Stimulated activated effector memory CD8-positive, alpha-beta T cell treated with anti-CD3 and anti-CD28 coated beads, Interleukin-12 subunit alpha, Interleukin-12 subunit beta, amount 100 ng/mL, for 72 hours (primary cell): Measurements from ENCODE around the gene CYP39A1.
"Not testable (repeated sequence)": the region's sequence is repeated elsewhere in the genome, so short reads cannot be mapped to it uniquely, and the experiment has no call there.

ENCODE experiments used
- ATAC-seq: fragments of 150-1000 bp; cut with Tn5 transposase; 2 replicates; pipeline ENCODE4 v1.10.0; 2021
- DNase-seq, 2 donors: peaks; one replicate each; pipeline ENCODE4 v3.0.0; 2021 to 2022; ENCODE audit warnings: low spot score in 2 of 2
- H3K27ac Mint-ChIP-seq: one replicate; pipeline ENCODE4 v1.8.0; 2022; ENCODE audit warnings: mild to moderate bottlenecking, mixed read lengths
- H3K36me3 Mint-ChIP-seq: one replicate; pipeline ENCODE4 v1.8.0; 2022; ENCODE audit warnings: mild to moderate bottlenecking, mixed read lengths
- H3K4me1 Mint-ChIP-seq: one replicate; pipeline ENCODE4 v1.8.0; 2022; ENCODE audit warnings: mixed read lengths
- H3K4me3 Mint-ChIP-seq: one replicate; pipeline ENCODE4 v1.8.0; 2022; ENCODE audit warnings: mild to moderate bottlenecking, mixed read lengths
- H3K9me3 Mint-ChIP-seq: one replicate; pipeline ENCODE4 v1.8.0; 2022; ENCODE audit warnings: mixed read lengths

Gene CYP39A1

DNA sequence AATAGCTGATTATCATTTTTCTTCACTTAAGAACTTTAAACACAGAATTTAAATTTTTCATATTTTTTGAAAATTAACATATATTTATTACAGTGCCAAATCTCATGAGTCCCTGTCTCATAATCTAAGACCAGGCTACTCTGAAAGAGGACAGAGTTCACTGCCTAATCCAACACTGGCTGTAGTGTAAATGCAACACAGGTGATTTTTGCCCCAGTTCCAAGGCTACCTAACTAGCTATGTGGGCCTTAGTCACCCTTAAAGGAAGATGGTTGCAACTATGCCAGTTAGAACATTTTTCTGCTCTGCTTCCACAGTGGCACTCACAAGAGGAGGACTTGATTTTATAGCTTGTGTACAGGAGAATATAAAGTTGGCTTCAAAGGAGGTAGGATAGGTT, 5.0 kb upstream of the CYP39A1 start:
- no peaks in the 10 kb centered on the region for H3K36me3 Mint-ChIP-seq
- no peak overlapping the region for H3K4me3 Mint-ChIP-seq
- ATAC-seq, result no peak
- DNase-seq, result no peak
- H3K9me3 Mint-ChIP-seq, result no peaks in the 10 kb centered on the region
- no peak overlapping the region for H3K27ac Mint-ChIP-seq
- H3K4me1 Mint-ChIP-seq, result peaks cover 10% of the 10 kb centered on the region

DNA sequence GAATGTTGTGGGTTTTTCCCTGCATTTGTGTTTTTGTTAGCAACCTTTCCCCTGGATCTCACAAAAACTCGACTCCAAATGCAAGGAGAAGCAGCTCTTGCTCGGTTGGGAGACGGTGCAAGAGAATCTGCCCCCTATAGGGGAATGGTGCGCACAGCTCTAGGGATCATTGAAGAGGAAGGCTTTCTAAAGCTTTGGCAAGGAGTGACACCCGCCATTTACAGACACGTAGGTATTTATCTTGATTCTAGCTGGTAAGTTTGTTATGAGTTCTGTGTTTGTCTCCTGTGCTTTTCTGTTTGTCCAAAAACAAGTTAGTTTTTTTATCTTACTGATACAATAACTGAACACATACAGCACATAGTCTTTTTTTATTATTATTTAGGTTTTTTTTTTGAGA, 3.2 kb upstream of the CYP39A1 start:
- ATAC-seq (no peak), DNase-seq (no peak)
- Mint-ChIP-seq H3K36me3 (no peaks in the 10 kb centered on the region), H3K9me3 (no peaks in the 10 kb centered on the region), H3K27ac (no peak overlapping the region), H3K4me3 (no peak overlapping the region), H3K4me1 (peaks cover 16% of the 10 kb centered on the region)

DNA sequence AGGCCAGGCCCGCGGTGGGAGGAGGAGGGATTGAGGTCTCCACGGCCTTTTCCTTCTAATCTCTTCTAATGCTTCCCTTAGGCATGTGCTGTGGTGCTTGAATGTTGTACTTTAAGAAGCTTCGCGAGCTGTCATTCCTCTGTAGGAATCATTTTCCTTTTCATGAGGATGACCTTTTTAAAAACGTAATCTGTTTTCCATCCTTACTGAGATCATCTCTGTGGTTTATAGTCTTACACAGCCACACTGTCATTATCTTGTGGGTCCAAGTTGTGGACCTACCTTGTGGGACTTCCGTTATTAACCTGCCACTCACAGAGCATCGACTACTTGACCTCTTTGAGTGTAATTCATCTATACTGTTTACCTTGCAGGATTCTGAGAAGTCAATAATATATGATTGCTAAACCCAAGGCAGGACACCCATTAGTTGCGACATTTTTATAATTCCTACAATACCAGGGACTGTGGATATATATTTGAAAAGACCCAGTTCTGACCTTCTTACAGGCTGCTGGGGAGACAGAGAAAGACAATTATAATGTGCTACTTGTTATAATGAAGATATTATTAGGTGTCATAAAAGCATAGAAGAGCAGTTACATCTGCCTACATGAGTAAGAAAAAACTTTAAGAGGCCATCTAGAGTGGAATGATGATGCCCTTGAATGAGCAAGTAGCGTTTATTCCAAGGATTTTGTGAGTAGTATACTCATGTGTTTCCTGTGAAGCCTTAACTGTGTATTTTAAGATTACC, 999 bp upstream of the CYP39A1 start:
- Mint-ChIP-seq H3K4me3 (peak overlapping the region; percentile 79), H3K36me3 (no peaks in the 10 kb centered on the region), H3K4me1 (peaks cover 16% of the 10 kb centered on the region), H3K9me3 (no peaks in the 10 kb centered on the region), H3K27ac (no peak overlapping the region)
- ATAC-seq (no peak), DNase-seq (no peak)

DNA sequence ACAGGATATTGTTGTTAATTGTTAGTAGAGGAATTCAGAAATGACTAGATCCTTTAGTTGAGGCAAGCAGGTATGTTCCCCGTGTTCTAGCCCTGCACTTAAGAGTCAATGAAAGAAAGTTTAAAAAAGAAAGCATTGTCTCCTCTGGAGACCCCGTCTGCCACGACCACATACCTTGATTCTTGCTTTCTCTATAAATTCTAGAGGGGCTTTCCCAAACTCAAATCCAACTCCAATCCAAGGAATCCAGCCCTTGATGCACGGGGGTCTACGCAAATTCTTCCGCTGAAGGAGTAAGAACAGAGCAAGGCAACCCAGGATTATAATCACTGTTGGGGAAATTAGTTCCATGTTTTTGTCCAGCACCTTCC, 401 bp downstream of the CYP39A1 start:
- H3K36me3 Mint-ChIP-seq, result no peaks in the 10 kb centered on the region
- H3K9me3 Mint-ChIP-seq, result no peaks in the 10 kb centered on the region
- H3K27ac Mint-ChIP-seq, result peak overlapping the region; percentile 53
- H3K4me1 Mint-ChIP-seq, result peaks cover 16% of the 10 kb centered on the region
- ATAC-seq (no peak), DNase-seq (no peak)
- peak overlapping the region; percentile 79 for H3K4me3 Mint-ChIP-seq

DNA sequence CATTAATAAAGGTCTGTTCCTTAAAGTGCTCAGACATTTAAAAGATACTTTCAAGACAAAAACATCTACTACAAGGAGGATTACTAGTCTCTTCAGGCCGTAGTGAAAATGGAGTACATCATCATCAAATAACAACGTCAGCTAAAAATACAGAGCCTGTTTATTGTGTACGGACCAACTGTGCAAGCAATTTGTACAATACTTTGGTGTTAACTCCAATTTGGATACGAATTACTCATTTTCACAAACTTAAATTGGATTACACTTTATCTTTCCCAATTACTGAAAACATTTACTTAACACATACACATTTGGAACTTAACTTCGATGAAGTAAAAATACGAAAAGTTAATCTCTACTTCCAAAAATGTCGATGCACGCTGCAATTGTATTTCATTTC, 802 bp downstream of the CYP39A1 start:
- Mint-ChIP-seq H3K27ac (no peak overlapping the region), H3K9me3 (no peaks in the 10 kb centered on the region), H3K4me3 (peak overlapping the region; percentile 79), H3K36me3 (no peaks in the 10 kb centered on the region), H3K4me1 (peaks cover 16% of the 10 kb centered on the region)
- DNase-seq, result no peak
- ATAC-seq, result no peak

DNA sequence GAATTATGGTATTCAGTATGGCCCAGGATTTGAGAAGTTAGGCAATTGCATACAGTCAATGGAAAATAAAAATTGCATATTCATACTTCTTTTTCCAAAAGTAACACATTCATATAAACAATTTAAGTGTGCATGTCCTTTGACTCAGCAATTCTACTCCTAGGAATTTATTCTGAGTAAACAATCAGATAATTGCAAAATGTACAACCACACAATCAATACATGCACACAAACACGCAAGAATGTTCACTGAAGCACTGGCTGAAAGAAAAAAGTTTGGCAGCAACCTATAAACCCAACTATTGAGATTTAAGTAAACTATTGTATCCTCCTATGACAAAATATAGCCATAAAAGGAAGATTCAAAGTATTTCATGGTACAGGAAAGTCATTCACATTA, 1.6 kb downstream of the CYP39A1 start:
- Mint-ChIP-seq H3K4me3 (no peak overlapping the region), H3K36me3 (no peaks in the 10 kb centered on the region), H3K9me3 (no peaks in the 10 kb centered on the region), H3K27ac (no peak overlapping the region), H3K4me1 (peaks cover 16% of the 10 kb centered on the region)
- DNase-seq, result no peak
- ATAC-seq, result no peak

DNA sequence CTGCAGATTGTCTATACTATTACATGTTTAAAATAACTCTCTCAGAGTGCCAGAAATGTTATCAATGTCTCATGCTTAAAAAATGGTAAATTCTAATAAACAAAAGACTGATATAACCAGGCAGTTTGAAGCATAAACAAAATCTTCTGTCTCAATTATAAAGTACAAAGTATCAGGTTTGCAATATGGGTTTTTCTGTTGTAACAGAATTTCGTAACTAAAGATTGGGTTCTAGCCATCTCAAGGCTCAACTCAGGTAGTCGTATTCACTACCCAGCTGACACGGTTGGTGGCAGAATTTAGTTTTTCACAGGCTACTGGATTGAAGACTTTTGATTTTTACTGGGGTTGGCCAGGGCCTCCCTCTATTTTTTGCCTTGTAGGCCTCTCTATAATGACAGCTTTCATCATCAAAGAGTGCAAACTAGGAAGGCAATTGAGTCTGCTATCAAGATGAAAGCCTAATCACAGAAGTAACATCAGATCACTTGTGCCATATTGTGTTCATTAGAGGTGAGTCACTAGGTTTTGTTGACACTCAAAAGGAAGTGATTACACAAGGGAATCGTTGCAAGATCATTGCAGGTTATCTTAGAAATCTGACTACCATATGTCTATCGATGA, 3.6 kb downstream of the CYP39A1 start:
- peaks cover 16% of the 10 kb centered on the region for H3K4me1 Mint-ChIP-seq
- no peaks in the 10 kb centered on the region for H3K36me3 Mint-ChIP-seq
- no peak for ATAC-seq
- H3K9me3 Mint-ChIP-seq, result no peaks in the 10 kb centered on the region
- no peak for DNase-seq
- no peak overlapping the region for H3K4me3 Mint-ChIP-seq
- no peak overlapping the region for H3K27ac Mint-ChIP-seq

DNA sequence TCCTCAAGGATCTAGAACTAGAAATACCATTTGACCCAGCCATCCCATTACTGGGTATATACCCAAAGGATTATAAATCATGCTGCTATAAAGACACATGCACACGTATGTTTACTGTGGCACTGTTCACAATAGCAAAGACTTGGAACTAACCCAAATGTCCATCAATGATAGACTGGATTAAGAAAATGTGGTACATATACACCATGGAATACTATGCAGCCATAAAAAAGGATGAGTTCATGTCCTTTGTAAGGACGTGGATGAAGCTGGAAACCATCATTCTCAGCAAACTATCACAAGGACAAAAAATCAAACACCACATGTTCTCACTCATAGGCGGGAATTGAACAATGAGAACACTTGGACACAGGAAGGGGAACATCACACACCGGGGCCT, 4.5 kb downstream of the CYP39A1 start:
- not testable (repeated sequence) for H3K27ac Mint-ChIP-seq

DNA sequence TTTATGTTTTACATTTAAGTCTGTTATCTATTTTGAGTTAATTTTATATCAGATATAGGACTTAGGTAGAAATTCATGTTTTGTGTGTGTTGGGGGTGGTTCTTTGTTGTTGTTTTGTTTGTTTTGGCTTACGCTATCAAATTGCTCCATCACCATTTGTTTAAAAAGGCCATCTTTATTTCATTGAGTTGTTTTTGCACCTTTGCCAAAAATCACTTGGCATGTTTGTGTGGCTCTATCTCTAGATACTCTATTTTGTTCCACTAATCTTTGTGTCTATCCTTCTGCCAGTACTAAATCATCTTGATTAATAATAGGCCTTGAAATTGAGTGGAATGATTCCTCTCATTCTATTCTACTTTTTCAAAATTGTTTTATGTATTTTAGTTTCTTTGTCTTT, 7.4 kb downstream of the CYP39A1 start:
- no peak overlapping the region for H3K4me3 Mint-ChIP-seq

More for the DNA sequence above, 4.5 kb downstream of the CYP39A1 start:
- H3K4me3 Mint-ChIP-seq, ATAC-seq, H3K9me3 Mint-ChIP-seq, DNase-seq, H3K36me3 Mint-ChIP-seq: not testable (repeated sequence)
- H3K4me1 Mint-ChIP-seq, result peaks cover 11% of the 10 kb centered on the region

DNA sequence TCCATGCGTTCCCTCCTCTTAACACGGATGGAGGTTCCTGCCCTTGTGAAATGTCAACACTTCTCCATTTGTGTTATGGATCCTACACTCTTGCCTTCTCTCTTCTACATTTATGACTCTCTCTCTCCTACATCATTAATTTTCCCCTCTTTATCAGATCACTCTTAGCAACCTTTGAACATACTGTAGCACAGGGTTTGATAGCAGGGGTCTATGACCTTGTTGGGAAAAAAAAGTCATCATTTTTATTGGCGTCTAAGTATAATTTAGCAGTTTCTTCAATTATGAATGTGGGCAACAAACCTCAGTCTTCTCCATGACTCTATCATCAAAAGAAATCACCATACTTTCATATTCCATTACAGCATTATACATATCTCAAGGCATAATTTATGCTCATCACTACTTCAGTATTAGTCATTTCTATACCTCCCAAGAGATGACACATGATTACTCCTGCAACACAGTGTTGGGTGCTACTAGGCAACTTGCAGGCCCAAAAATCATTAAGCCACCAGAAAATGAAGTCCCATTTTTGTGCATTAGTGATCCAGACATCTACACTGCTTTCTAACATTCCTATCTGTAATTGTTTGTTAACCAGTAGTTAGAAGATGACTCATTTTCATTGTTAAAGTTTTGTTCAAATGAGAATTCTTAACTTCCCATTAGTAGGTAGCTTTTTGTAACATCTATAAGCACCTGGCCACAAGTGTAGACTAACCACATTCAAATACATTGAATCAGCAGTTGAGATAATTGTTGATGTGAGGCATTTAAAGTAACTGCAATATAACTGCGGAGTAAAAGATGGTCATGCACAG, 9.5 kb downstream of the CYP39A1 start:
- Mint-ChIP-seq H3K36me3 (no peaks in the 10 kb centered on the region), H3K9me3 (no peaks in the 10 kb centered on the region), H3K4me1 (peaks cover 6% of the 10 kb centered on the region), H3K4me3 (no peak overlapping the region), H3K27ac (no peak overlapping the region)
- peak; percentile 99 for ATAC-seq
- no peak for DNase-seq

More for the DNA sequence above, 7.4 kb downstream of the CYP39A1 start:
- Mint-ChIP-seq H3K4me1 (peaks cover 6% of the 10 kb centered on the region), H3K9me3 (no peaks in the 10 kb centered on the region), H3K36me3 (no peaks in the 10 kb centered on the region), H3K27ac (no peak overlapping the region)
- ATAC-seq (no peak), DNase-seq (no peak)

DNA sequence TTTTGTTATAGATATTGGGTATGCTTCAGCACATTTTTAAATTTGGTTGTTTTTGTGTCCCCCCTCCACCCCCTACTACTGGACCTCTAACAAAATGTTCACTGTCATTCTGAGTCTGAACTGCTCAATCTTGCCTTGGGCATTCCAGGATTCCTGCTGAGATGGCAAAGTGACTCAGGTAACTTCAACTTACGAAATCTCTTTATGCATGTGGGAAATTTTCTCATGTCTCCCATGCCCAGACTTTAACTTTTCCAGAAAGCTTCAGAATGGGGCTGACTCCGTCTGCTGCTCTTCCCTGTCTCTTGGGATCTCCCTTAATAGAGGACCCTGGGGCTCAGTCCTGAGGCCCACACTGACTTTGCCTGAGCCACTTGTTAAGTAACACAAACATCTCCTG, 14.0 kb downstream of the CYP39A1 start:
- H3K27ac Mint-ChIP-seq, result no peak overlapping the region
- no peak overlapping the region for H3K4me3 Mint-ChIP-seq
- no peak for DNase-seq
- no peak for ATAC-seq
- no peaks in the 10 kb centered on the region for H3K36me3 Mint-ChIP-seq
- peaks cover 6% of the 10 kb centered on the region for H3K4me1 Mint-ChIP-seq
- no peaks in the 10 kb centered on the region for H3K9me3 Mint-ChIP-seq

DNA sequence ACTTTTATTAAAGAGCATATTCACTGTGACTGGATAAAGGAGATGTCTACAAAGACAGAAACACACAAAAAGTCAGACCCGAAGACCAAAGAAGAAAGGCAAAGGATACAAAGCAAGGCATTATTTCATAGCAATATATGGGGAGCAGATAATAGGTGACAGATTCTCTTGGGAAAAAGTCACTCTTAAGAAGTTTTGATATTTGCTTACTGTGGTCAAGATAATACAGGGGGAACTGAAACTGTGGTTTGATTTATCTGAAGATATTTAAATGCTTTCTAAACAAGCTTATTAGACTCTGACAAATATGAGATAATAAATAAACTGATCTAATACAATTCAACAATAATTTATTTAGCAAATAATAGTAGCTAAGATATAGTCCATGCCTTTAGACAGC, 14.7 kb downstream of the CYP39A1 start:
- Mint-ChIP-seq H3K36me3 (no peaks in the 10 kb centered on the region), H3K27ac (no peak overlapping the region), H3K4me3 (no peak overlapping the region), H3K4me1 (peaks cover 3% of the 10 kb centered on the region), H3K9me3 (no peaks in the 10 kb centered on the region)
- no peak for ATAC-seq
- DNase-seq, result no peak

DNA sequence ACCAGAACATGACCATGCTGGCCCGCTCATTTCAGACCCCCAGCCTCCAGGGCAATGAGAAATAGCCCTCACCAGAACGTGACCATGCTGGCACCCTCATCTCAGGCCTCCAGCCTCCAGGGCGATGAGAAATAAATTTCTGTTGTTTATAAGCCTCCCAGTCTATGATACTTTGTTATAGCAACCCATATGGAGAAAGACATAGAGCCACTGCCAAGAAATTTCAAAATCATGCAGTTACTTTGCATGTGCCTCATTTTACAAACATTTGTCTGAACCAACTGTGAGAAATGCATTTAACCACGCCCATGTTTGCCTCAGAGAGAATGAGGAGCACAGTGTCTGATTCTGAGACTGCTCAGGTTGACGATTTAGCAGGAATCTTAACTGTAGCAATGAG, 15.5 kb downstream of the CYP39A1 start:
- ATAC-seq (no peak), DNase-seq (no peak)
- no peaks in the 10 kb centered on the region for H3K9me3 Mint-ChIP-seq
- no peaks in the 10 kb centered on the region for H3K36me3 Mint-ChIP-seq
- H3K4me3 Mint-ChIP-seq, result no peak overlapping the region
- H3K4me1 Mint-ChIP-seq, result no peaks in the 10 kb centered on the region
- H3K27ac Mint-ChIP-seq, result no peak overlapping the region

DNA sequence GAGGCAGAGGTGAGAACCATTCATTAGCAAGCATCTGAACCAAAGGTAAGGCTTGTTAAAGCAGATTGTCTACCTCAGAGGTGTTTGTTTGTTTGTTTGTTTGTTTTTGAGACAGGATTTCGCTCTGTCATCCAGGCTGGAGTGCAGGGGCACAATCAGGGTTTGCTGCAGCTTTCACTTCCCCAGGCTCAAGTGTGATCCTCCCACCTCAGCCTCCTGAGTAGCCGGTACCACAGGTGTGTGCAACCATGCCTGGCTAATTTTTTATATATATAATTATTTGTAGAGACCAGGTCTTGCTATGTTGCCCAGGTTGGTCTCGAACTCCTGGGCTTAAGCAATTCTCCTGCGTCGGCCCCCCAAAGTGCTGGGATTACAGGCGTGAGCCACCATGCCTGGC, 17.2 kb downstream of the CYP39A1 start:
- DNase-seq (no peak), ATAC-seq (no peak)
- H3K4me3 Mint-ChIP-seq, result no peak overlapping the region
- no peaks in the 10 kb centered on the region for H3K4me1 Mint-ChIP-seq
- H3K9me3 Mint-ChIP-seq, result no peaks in the 10 kb centered on the region
- no peak overlapping the region for H3K27ac Mint-ChIP-seq
- H3K36me3 Mint-ChIP-seq, result no peaks in the 10 kb centered on the region

DNA sequence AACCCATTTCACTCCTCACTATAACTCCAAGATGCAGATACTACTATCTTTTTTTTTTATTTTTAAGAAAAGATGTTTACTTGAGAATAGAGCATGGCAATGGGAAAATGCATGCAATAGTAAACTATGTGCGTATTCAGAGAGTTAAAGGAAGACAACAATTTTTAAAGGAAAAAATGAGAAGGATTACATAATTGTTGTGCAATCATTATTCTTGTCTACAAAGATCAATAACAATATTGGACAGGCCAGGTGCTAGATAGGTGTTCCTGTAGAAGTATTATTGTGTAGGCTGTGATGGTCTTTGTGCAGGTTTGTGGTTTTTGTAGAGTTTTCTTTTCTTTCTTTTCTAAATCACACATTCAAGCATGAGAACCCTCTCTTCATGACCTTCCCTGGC, 20.6 kb downstream of the CYP39A1 start:
- DNase-seq (no peak), ATAC-seq (no peak)
- Mint-ChIP-seq H3K4me3 (no peak overlapping the region), H3K9me3 (no peaks in the 10 kb centered on the region), H3K36me3 (no peaks in the 10 kb centered on the region), H3K27ac (no peak overlapping the region), H3K4me1 (no peaks in the 10 kb centered on the region)

DNA sequence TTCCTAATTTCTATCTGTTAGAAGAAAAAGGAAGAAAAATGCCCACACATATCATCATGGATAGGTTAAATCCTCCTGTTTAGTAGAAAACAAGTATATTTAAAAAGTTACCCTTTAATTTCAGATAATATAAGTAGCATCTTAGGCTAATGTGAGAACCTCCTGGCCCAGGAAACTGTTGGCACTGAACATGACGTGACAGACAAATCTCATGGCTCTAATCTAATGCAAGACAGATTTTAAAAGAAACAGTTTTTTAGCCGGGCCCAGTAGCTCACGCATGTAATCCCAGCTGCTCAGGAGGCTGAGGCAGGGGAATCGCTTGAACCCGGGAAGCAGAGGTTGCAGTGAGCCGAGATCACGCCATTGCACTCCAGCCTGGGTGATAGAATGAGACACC, 22.9 kb downstream of the CYP39A1 start:
- ATAC-seq, result no peak
- DNase-seq, result no peak
- H3K9me3 Mint-ChIP-seq, result no peaks in the 10 kb centered on the region
- H3K4me3 Mint-ChIP-seq, result no peak overlapping the region
- H3K4me1 Mint-ChIP-seq, result no peaks in the 10 kb centered on the region
- H3K27ac Mint-ChIP-seq, result no peak overlapping the region
- no peaks in the 10 kb centered on the region for H3K36me3 Mint-ChIP-seq
